Esophagus muscularis mucosa (tissue), 3 donors: ENCODE measurements around the gene CNTD1.

Source experiments
- CTCF ChIP-seq, 3 experiments: fragments of 200-600 bp in 2 of 3; fragments of 450-650 bp in 1 of 3; sonication (generic) in 2 of 3; IDR thresholded peaks; one replicate each; pipeline ENCODE4 v1.5.1; 2017 to 2019; ENCODE audit warnings: antibody characterized with exemption in 3 of 3, mild to moderate bottlenecking in 2 of 3, moderate library complexity in 1 of 3
- EP300 ChIP-seq: sonication (generic); formaldehyde crosslinking; IDR thresholded peaks from one replicate; pipeline ENCODE4 v1.6.1; 2017; ENCODE audit warnings: antibody characterized with exemption

- TF ChIP-seq EP300, result no peak
- no peak for TF ChIP-seq CTCF (IDR thresholded peaks at IDR 0.05)
These were observed 4.6 kb downstream of the CNTD1 start for GRCh38 chr17:42803074-42803883.
